Mucosa of descending colon (tissue), 3 donors: ENCODE results near the gene INSIG1. TPM values are rescaled to one million over a fixed set of nuclear protein-coding genes. Genes with fewer than 3 reads are reported as not detected.

Source experiments
- ATAC-seq: fragments of 200-7000 bp; cut with Tn5 transposase; one replicate; pipeline ENCODE4 v1.9.1; 2020; ENCODE audit warnings: mild to moderate bottlenecking, moderate library complexity
- DNase-seq, 3 donors: peaks; one replicate each; pipeline ENCODE4 v3.0.0-alpha.2; 2020
- H3K36me3 ChIP-seq: fragments of 200-600 bp; one replicate; pipeline ENCODE4 v1.8.0; 2021; ENCODE audit warnings: low read depth, mild to moderate bottlenecking
- H3K4me1 ChIP-seq: fragments of 200-600 bp; one replicate; pipeline ENCODE4 v1.8.0; 2021; ENCODE audit warnings: low read depth, mild to moderate bottlenecking
- H3K4me3 ChIP-seq: fragments of 200-600 bp; one replicate; pipeline ENCODE4 v1.8.0; 2021; ENCODE audit warnings: mild to moderate bottlenecking
- H3K9me3 ChIP-seq: fragments of 200-600 bp; one replicate; pipeline ENCODE4 v1.8.0; 2021; ENCODE audit warnings: mild to moderate bottlenecking
- intact Hi-C, 2 donors: fragments of 100-400 bp; cut with DNase I in 1 of 2; cut with micrococcal nuclease in 1 of 2; formaldehyde crosslinking; loops; one replicate each; pipeline versions ENCODE4 v1.11.0 to v1.11.1; 2022; cut with DNase I, micrococcal nuclease
- total RNA-seq, 3 donors: library from RNA; stranded (reverse); fragmentation: NEBNext Ultra II Directional in 2 of 3; extraction: Animal tissue kit (Norgen Biotek cat#: 25700) in 2 of 3; gene quantifications; one replicate each; pipeline versions ENCODE4 v1.2.1 to v1.2.4, GENCODE V29; 2021 to 2023
- TF ChIP-seq, protein P1 (sequence below): fragments of 200-600 bp; IDR thresholded peaks from one replicate; pipeline ENCODE4 v1.8.0; 2022; ENCODE audit warnings: antibody characterized with exemption, mild to moderate bottlenecking
- donor health status: DM: no; HTN: no; CAD: no; lungs with moderate emphysema.
- donor health status: DM: no; HTN: no; CAD: no.
- donor health status: DM: no; HTN: yes; CAD: no.

INSIG1 gene
- total RNA-seq, 3 donors from 2014 or later = 40.1 to 85.1 (median 83.2) TPM

- ATAC-seq = peak; percentile 25
- intact Hi-C loops = no loop called here
These were observed 15.4 kb downstream of the INSIG1 start for GRCh38 chr7:155313096-155313495.

GRCh38 chr7:155315977-155316376, 18.3 kb downstream of the INSIG1 start:
- TF ChIP-seq, protein P1, sequence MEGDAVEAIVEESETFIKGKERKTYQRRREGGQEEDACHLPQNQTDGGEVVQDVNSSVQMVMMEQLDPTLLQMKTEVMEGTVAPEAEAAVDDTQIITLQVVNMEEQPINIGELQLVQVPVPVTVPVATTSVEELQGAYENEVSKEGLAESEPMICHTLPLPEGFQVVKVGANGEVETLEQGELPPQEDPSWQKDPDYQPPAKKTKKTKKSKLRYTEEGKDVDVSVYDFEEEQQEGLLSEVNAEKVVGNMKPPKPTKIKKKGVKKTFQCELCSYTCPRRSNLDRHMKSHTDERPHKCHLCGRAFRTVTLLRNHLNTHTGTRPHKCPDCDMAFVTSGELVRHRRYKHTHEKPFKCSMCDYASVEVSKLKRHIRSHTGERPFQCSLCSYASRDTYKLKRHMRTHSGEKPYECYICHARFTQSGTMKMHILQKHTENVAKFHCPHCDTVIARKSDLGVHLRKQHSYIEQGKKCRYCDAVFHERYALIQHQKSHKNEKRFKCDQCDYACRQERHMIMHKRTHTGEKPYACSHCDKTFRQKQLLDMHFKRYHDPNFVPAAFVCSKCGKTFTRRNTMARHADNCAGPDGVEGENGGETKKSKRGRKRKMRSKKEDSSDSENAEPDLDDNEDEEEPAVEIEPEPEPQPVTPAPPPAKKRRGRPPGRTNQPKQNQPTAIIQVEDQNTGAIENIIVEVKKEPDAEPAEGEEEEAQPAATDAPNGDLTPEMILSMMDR = no peak
- intact Hi-C loops = no loop called here

More at GRCh38 chr7:155313096-155313495, 15.4 kb downstream of the INSIG1 start:
- no peaks in the 10 kb centered on the region for H3K9me3 ChIP-seq
- DNase-seq = no peak
- no peaks in the 10 kb centered on the region for H3K36me3 ChIP-seq
- TF ChIP-seq, protein P1 = no peak
- H3K4me1 ChIP-seq = no peaks in the 10 kb centered on the region
- H3K4me3 ChIP-seq = no peak overlapping the region

DNA sequence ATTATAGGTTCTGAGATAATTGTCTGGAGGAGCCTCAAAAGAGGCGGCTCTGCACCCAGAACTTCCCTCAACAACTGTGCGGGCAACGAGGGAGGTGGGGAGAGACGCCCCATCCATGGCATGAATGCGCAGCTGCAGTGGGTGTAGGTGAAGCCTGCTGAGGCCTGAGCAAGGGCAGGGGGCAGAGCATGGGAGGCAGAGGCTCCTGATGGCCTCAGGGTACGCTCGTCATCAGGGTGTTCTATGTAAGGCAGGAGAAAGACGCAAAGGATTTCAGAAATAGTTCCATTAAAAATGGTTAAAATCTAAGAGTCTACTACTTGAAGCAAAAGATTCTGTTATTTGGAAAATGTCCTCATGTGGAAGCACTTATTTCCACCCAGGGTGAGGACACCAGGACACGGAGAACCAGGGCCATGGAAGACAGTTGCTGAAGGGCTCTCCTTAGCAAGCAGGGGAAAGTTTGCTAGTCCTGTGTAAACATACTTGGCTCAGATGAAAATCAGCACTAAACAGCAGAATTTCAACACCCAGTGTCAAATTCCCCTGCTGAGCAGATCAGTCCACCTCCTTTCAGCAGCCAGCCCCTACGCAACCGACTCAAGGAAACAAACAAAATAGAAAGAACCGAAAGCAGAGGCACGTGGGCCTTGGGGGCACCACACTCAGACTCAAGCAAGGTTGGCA, 18.9 kb downstream of the INSIG1 start:
- TF ChIP-seq, protein P1 = no peak
- intact Hi-C loops = no loop called here

More at GRCh38 chr7:155315977-155316376, 18.3 kb downstream of the INSIG1 start:
- DNase-seq (no peak), ATAC-seq (no peak)
- no peak overlapping the region for H3K4me3 ChIP-seq
- H3K36me3 ChIP-seq = no peaks in the 10 kb centered on the region
- no peaks in the 10 kb centered on the region for H3K4me1 ChIP-seq
- H3K9me3 ChIP-seq = no peaks in the 10 kb centered on the region

DNA sequence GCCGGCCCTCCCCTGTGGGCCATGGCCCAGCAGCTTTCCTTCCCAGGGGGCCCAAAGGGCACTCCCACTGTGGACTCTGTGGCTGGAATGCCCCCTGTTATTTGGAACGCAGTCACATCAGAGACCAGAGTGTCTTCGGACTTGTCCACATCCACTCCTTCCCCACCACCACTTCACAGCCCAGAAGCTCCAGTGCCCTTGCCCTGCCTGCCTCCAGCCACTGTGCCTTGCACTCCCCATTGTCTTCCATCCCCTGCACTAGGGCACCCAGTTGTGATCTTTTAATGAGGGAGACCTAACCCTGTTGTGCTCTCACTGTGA, 19.4 kb downstream of the INSIG1 start:
- Histone ChIP-seq H3K4me1 (no peaks in the 10 kb centered on the region), H3K36me3 (no peaks in the 10 kb centered on the region), H3K9me3 (no peaks in the 10 kb centered on the region), H3K4me3 (no peak overlapping the region)
- ATAC-seq = no peak
- no peak for DNase-seq
- TF ChIP-seq, protein P1 = no peak
- intact Hi-C loops = no loop called here

More for the DNA sequence above, 18.9 kb downstream of the INSIG1 start:
- ATAC-seq = no peak
- DNase-seq = no peak
- Histone ChIP-seq H3K9me3 (no peaks in the 10 kb centered on the region), H3K36me3 (no peaks in the 10 kb centered on the region), H3K4me1 (no peaks in the 10 kb centered on the region), H3K4me3 (no peak overlapping the region)

GRCh38 chr7:155318245-155318644, 20.6 kb downstream of the INSIG1 start:
- H3K36me3 ChIP-seq = no peaks in the 10 kb centered on the region
- ATAC-seq (no peak), DNase-seq (no peak)
- no peak overlapping the region for H3K4me3 ChIP-seq
- H3K9me3 ChIP-seq = no peaks in the 10 kb centered on the region
- intact Hi-C loops = no loop called here
- TF ChIP-seq, protein P1 = no peak
- no peaks in the 10 kb centered on the region for H3K4me1 ChIP-seq
